ENCODE data around the gene C1orf50.

DNA sequence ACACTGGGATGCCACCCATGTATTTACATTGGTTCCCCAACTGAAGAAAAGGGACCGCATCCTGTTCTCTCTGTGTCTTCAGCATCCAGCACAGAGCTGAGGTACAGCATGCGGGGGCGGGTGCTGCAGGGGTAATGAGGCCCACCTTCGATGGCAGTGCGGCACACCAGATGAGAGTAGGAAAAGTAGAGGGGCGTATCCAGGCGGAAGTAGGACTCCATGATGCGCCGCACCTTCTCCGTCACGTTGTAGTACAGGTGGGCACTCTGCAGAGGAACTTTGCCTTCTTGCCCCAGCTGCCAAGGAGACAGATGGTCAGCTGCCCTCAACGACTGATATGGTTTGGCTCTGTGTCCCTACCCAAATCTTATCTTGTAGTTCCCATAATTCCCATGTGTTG is 17.0 kb upstream of the C1orf50 start:
- TF ChIP-seq FOXA1 (IDR thresholded peaks at IDR 0.05) (no peak), ELF4 (IDR thresholded peaks at IDR 0.05) (no peak), BHLHE40 (IDR thresholded peaks at IDR 0.05; ENCODE audit: borderline replicate concordance) (no peak), HDGF (IDR thresholded peaks at IDR 0.05; ENCODE audit: borderline replicate concordance) (no peak), L3MBTL2 (conservative IDR thresholded peaks at IDR 0.05) (no peak), CTBP1 (IDR thresholded peaks at IDR 0.05; ENCODE audit: borderline replicate concordance) (no peak), TARDBP (IDR thresholded peaks at IDR 0.05) (no peak), FOXM1 (IDR thresholded peaks at IDR 0.05; ENCODE audit: borderline replicate concordance) (no peak), NFRKB (IDR thresholded peaks at IDR 0.05) (no peak)

Measured in HEK293T (cell line).